Endothelial cell of umbilical vein (primary cell): ENCODE results near the gene MAMDC4. TPM values are rescaled to one million over a fixed set of nuclear protein-coding genes. Genes with fewer than 3 reads are reported as not detected.

Source experiments
- BruUV-seq: library from RNA; stranded (reverse); fragments of 400-500 nt; replicated peaks from 2 replicates; lab custom pipeline; 2021; lab: Mats Ljungman, UMichigan
- CTCF ChIA-PET: fragments of 300-600, 350-600 bp; sonication (Branson Sonifier 250); formaldehyde crosslinking; loops from one replicate; lab custom pipeline; 2021; ENCODE audit warnings: antibody characterized with exemption, inconsistent platforms; lab: Charles Lee
- POLR2A ChIA-PET: fragments of 300-600, 350-600 bp; sonication (Branson Sonifier 250); formaldehyde crosslinking; loops from one replicate; lab custom pipeline; 2021; ENCODE audit warnings: antibody characterized with exemption, inconsistent platforms; lab: Charles Lee
- DNase-seq: peaks from one replicate; pipeline ENCODE4 v3.0.0-alpha.2; 2011; ENCODE audit warnings: low read depth, low spot score
- FAIRE-seq: peaks from 2 replicates; lab custom pipeline; 2011; peaks lifted over from hg19 to GRCh38; lab: Jason Lieb, UNC
- H2AFZ ChIP-seq: 2 replicates; pipeline ENCODE4 v1.6.0; 2012; ENCODE audit warnings: low read depth, low read length, control low read depth, inconsistent platforms
- H3K27ac ChIP-seq: 2 replicates; pipeline ENCODE4 v1.5.1; 2011; ENCODE audit warnings: low read depth, mild to moderate bottlenecking, control low read depth, low read length, moderate library complexity; ENCODE audit not compliant: insufficient read depth
- H3K27me3 ChIP-seq, 2 experiments: 2 replicates each; pipeline versions ENCODE4 v1.6.0 to v1.6.1; 2011; ENCODE audit warnings: low read length in 2 of 2, mixed read lengths in 1 of 2; ENCODE audit not compliant: control insufficient read depth in 2 of 2, insufficient read depth in 2 of 2
- H3K36me3 ChIP-seq, 2 experiments: 2 replicates in 1 of 2; 3 replicates in 1 of 2; pipeline ENCODE4 v1.5.1; 2011; ENCODE audit warnings: low read length in 2 of 2, mild to moderate bottlenecking in 1 of 2, moderate library complexity in 1 of 2; ENCODE audit not compliant: control insufficient read depth in 2 of 2, insufficient read depth in 2 of 2; ENCODE audit errors: extremely low read depth in 1 of 2
- H3K4me1 ChIP-seq: 3 replicates; pipeline ENCODE4 v1.5.1; 2011; ENCODE audit warnings: mild to moderate bottlenecking, low read length; ENCODE audit not compliant: control insufficient read depth, insufficient read depth; ENCODE audit errors: extremely low read depth
- H3K4me2 ChIP-seq: 2 replicates; pipeline ENCODE4 v1.6.1; 2011; ENCODE audit warnings: low read length, control low read depth, mixed read lengths; ENCODE audit not compliant: insufficient read depth
- H3K4me3 ChIP-seq, 3 experiments: fragments of 200-600 bp in 1 of 3; sonication (generic), shearing (Covaris generic) in 1 of 3; replicated peaks in 1 of 3; 2 replicates each; pipeline ENCODE4 v1.5.1; 2011 to 2016; ENCODE audit warnings: control low read depth in 3 of 3, low read length in 3 of 3, mild to moderate bottlenecking in 2 of 3, inconsistent platforms in 1 of 3, low read depth in 1 of 3, moderate library complexity in 1 of 3; ENCODE audit not compliant: insufficient read depth in 1 of 3
- H3K79me2 ChIP-seq: 2 replicates; pipeline ENCODE4 v1.6.0; 2012; ENCODE audit warnings: low read length, inconsistent platforms; ENCODE audit not compliant: control insufficient read depth, insufficient read depth
- H3K9ac ChIP-seq: replicated peaks from 2 replicates; pipeline ENCODE3; 2011; ENCODE audit warnings: low read length, control low read depth; ENCODE audit not compliant: insufficient read depth; ENCODE audit errors: extremely low read depth
- H3K9me1 ChIP-seq: replicated peaks from 3 replicates; pipeline ENCODE4 v1.6.0; 2011; ENCODE audit warnings: mild to moderate bottlenecking, low read length; ENCODE audit not compliant: control insufficient read depth, insufficient read depth; ENCODE audit errors: extremely low read depth
- H3K9me3 ChIP-seq: replicated peaks from 2 replicates; pipeline ENCODE4 v1.5.1; 2012; ENCODE audit warnings: low read length, inconsistent platforms; ENCODE audit not compliant: control insufficient read depth, insufficient read depth
- H4K20me1 ChIP-seq: replicated peaks from 2 replicates; pipeline ENCODE3; 2011; ENCODE audit warnings: mild to moderate bottlenecking, low read length; ENCODE audit not compliant: control insufficient read depth, insufficient read depth; ENCODE audit errors: extremely low read depth
- EZH2 ChIP-seq: IDR thresholded peaks from 2 replicates; pipeline ENCODE4 v1.6.1; 2012; ENCODE audit warnings: borderline replicate concordance, low read depth, mild to moderate bottlenecking, moderate library complexity, low read length, inconsistent platforms; ENCODE audit not compliant: severe bottlenecking
- FOS ChIP-seq: IDR thresholded peaks from 2 replicates; pipeline ENCODE4 v1.6.1; 2011; ENCODE audit warnings: mild to moderate bottlenecking, low read length, moderate library complexity, borderline replicate concordance; ENCODE audit not compliant: insufficient read depth
- GATA2 ChIP-seq: IDR thresholded peaks from 2 replicates; pipeline ENCODE4 v1.7.0; 2011; ENCODE audit warnings: low read depth, mild to moderate bottlenecking, moderate library complexity, mixed read lengths, low read length; ENCODE audit not compliant: insufficient read length, insufficient read depth
- JUN ChIP-seq: IDR thresholded peaks from 2 replicates; pipeline ENCODE4 v1.6.1; 2011; ENCODE audit warnings: borderline replicate concordance, low read depth; ENCODE audit not compliant: insufficient read length, insufficient read depth
- MAX ChIP-seq: IDR thresholded peaks from 2 replicates; pipeline ENCODE4 v1.6.1; 2011; ENCODE audit not compliant: insufficient read depth, insufficient read length
- MYC ChIP-seq: IDR thresholded peaks from one replicate; pipeline ENCODE4 v1.6.1; 2011; ENCODE audit warnings: mild to moderate bottlenecking, low read depth, low read length
- POLR2A ChIP-seq: IDR thresholded peaks from 2 replicates; pipeline ENCODE4 v1.6.1; 2012; ENCODE audit warnings: low read depth, mild to moderate bottlenecking, control low read depth, low read length
- POLR2AphosphoS5 ChIP-seq: IDR thresholded peaks from 2 replicates; pipeline ENCODE4 v1.6.1; 2012; ENCODE audit warnings: low read depth, mild to moderate bottlenecking, control low read depth, low read length, moderate library complexity; ENCODE audit not compliant: insufficient read depth
- dilution Hi-C: fragments of 300-500 bp; cut with MboI; formaldehyde crosslinking; loops from one replicate; pipeline ENCODE4 v1.15.0; 2019; ENCODE audit warnings: low sequenced_read_pairs; ENCODE audit not compliant: extremely low pct_ligation_motif_present
- intact Hi-C: fragments of 100-400 bp; cut with micrococcal nuclease; formaldehyde crosslinking; loops from one replicate; pipeline ENCODE4 v1.10.0; 2022
- polyA plus RNA-seq, 4 experiments: library from polyadenylated mRNA; depleted of rRNA in 3 of 4; stranded (reverse) in 3 of 4; unstranded in 1 of 4; fragments of >200 nt; gene quantifications; 2 replicates each; pipeline versions ENCODE4 v1.2.1 to v1.2.3, GENCODE V29; 2011 to 2012; ENCODE audit warnings: missing spikeins in 1 of 4
- total RNA-seq: library from RNA; stranded (reverse); gene quantifications from 2 replicates; pipeline ENCODE4 v1.2.3, GENCODE V29; 2021
- TF ChIP-seq, protein P1 (sequence below), 2 donors: IDR thresholded peaks; 1 replicate in 1 of 2; 2 replicates in 1 of 2; pipeline ENCODE4 v1.5.1; 2011; ENCODE audit warnings: low read length in 2 of 2, mild to moderate bottlenecking in 2 of 2, moderate library complexity in 2 of 2, control low read depth in 1 of 2, inconsistent platforms in 1 of 2, low read depth in 1 of 2; ENCODE audit not compliant: insufficient read depth in 1 of 2; ENCODE audit errors: extremely low read depth in 1 of 2

The MAMDC4 gene
- total and polyA plus RNA-seq, 2 donors (not counting 3 experiments of a cell fraction or from before 2014, with no cell fraction given), result 3.6 to 7.2 TPM

- Histone ChIP-seq H2AFZ (no peak overlapping the region), H3K4me3 (no peak overlapping the region), H3K36me3 (peaks cover 0 to 13% of the 10 kb centered on the region in 2 experiments), H3K27ac (no peak overlapping the region), H4K20me1 (no peaks in the 10 kb centered on the region), H3K79me2 (no peaks in the 10 kb centered on the region), H3K27me3 (peaks cover 2 to 6% of the 10 kb centered on the region in 2 experiments), H3K9me3 (no peaks in the 10 kb centered on the region), H3K4me1 (peaks cover 3% of the 10 kb centered on the region), H3K9ac (no peak overlapping the region), H3K9me1 (no peaks in the 10 kb centered on the region), H3K4me2 (no peak overlapping the region)
- BruUV-seq, result no TSS peak
- TF ChIP-seq POLR2A (no peak), MAX (no peak), GATA2 (no peak), FOS (no peak), JUN (no peak), MYC (no peak), EZH2 (no peak), POLR2AphosphoS5 (no peak)
- TF ChIP-seq, protein P1, sequence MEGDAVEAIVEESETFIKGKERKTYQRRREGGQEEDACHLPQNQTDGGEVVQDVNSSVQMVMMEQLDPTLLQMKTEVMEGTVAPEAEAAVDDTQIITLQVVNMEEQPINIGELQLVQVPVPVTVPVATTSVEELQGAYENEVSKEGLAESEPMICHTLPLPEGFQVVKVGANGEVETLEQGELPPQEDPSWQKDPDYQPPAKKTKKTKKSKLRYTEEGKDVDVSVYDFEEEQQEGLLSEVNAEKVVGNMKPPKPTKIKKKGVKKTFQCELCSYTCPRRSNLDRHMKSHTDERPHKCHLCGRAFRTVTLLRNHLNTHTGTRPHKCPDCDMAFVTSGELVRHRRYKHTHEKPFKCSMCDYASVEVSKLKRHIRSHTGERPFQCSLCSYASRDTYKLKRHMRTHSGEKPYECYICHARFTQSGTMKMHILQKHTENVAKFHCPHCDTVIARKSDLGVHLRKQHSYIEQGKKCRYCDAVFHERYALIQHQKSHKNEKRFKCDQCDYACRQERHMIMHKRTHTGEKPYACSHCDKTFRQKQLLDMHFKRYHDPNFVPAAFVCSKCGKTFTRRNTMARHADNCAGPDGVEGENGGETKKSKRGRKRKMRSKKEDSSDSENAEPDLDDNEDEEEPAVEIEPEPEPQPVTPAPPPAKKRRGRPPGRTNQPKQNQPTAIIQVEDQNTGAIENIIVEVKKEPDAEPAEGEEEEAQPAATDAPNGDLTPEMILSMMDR (IDR thresholded peaks at IDR 0.05; ENCODE audit: extremely low read depth in 1 of 2, insufficient read depth in 1 of 2, low read depth in 1 of 2, low read length in 2 of 2), result no peak
- FAIRE-seq (no peak), DNase-seq (no peak)
- CTCF ChIA-PET, result interaction anchor here (1.0 kb wide), 1 partner anchor 18 kb away, joined by 3 read pairs; no protein-coding TSS in a partner anchor
- intact Hi-C loops, result loop anchor here (5.0 kb wide), 2 partner anchors 32 to 158 kb away; partner anchors contain the start of genes CLIC3 and RABL6
- dilution Hi-C loops, result no loop called here
- POLR2A ChIA-PET, result interaction anchor here (0.6 kb wide), 1 partner anchor 69 kb away, joined by 7 read pairs; no protein-coding TSS in a partner anchor
Measured at GRCh38 chr9:136839229-136840139, 12.7 kb upstream of the MAMDC4 start.
